Measurements from ENCODE around the gene SPARC.
A peak's percentile ranks its signal among the peaks of the same experiment; 100 is the strongest.

Gene SPARC

GRCh38 chr5:151628112-151628823 is 58.4 kb downstream of the SPARC start:
- no peak for DNase-seq (ENCODE audit: extremely low read depth in 1 of 2, low read depth in 1 of 2)

GRCh38 chr5:151627650-151628049 is 59.1 kb downstream of the SPARC start:
- no peak for DNase-seq (ENCODE audit: extremely low read depth in 1 of 2, low read depth in 1 of 2)

- no peak for DNase-seq (ENCODE audit: extremely low read depth in 1 of 2, low read depth in 1 of 2)
Observed at GRCh38 chr5:151625285-151625684, 61.4 kb downstream of the SPARC start.

- no peak for DNase-seq (ENCODE audit: extremely low read depth in 1 of 2, low read depth in 1 of 2)
Observed at GRCh38 chr5:151624476-151624875, 62.2 kb downstream of the SPARC start.

- DNase-seq (ENCODE audit: extremely low read depth in 1 of 2, low read depth in 1 of 2) = no peak
Observed at GRCh38 chr5:151622367-151623088, 64.2 kb downstream of the SPARC start.

- DNase-seq (ENCODE audit: extremely low read depth in 1 of 2, low read depth in 1 of 2) = no peak
Observed at GRCh38 chr5:151620461-151620840, 66.3 kb downstream of the SPARC start.

GRCh38 chr5:151619812-151620460 is 66.8 kb downstream of the SPARC start:
- no peak for DNase-seq (ENCODE audit: extremely low read depth in 1 of 2, low read depth in 1 of 2)

GRCh38 chr5:151618907-151619306 is 67.8 kb downstream of the SPARC start:
- DNase-seq (ENCODE audit: extremely low read depth in 1 of 2, low read depth in 1 of 2) = no peak

GRCh38 chr5:151617841-151618710 is 68.6 kb downstream of the SPARC start:
- DNase-seq (ENCODE audit: extremely low read depth in 1 of 2, low read depth in 1 of 2) = no peak

GRCh38 chr5:151617383-151617840 is 69.3 kb downstream of the SPARC start:
- DNase-seq (ENCODE audit: extremely low read depth in 1 of 2, low read depth in 1 of 2) = no peak

GRCh38 chr5:151615431-151615830 is 71.3 kb downstream of the SPARC start:
- DNase-seq (ENCODE audit: extremely low read depth in 1 of 2, low read depth in 1 of 2) = peak in 1 of 2 donors; percentile 33

GRCh38 chr5:151614565-151614964 is 72.2 kb downstream of the SPARC start:
- DNase-seq (ENCODE audit: extremely low read depth in 1 of 2, low read depth in 1 of 2) = no peak

- peak in 1 of 2 donors; percentile 57 for DNase-seq (ENCODE audit: extremely low read depth in 1 of 2, low read depth in 1 of 2)
Observed at GRCh38 chr5:151612689-151613427, 73.9 kb downstream of the SPARC start.

- no peak for DNase-seq (ENCODE audit: extremely low read depth in 1 of 2, low read depth in 1 of 2)
Observed at GRCh38 chr5:151611127-151611775, 75.5 kb downstream of the SPARC start.

All from stimulated activated CD8-positive, alpha-beta memory T cell treated with anti-CD3 and anti-CD28 coated beads, Interleukin-7, amount 100 ng/mL, for 48 hours (primary cell).